ENCODE results near the gene ZNF750. TPM values are rescaled to one million over a fixed set of nuclear protein-coding genes. Genes with fewer than 3 reads are reported as not detected.
A peak's percentile ranks its signal among the peaks of the same experiment; 100 is the strongest.
"Not testable (repeated sequence)": the region's sequence is repeated elsewhere in the genome, so short reads cannot be mapped to it uniquely, and the experiment has no call there.

Gene ZNF750
- total and polyA plus RNA-seq, 10 donors = 0.05 to 0.16 (median 0.13) TPM; not detected in 5

GRCh38 chr17:82787081-82787848 is 52.6 kb downstream of the ZNF750 start:
- Histone ChIP-seq H3K36me3 (peaks cover 0 to 46% (median 17%) of the 10 kb centered on the region in 6 donors), H3K27me3 (replicated peaks in 1 of 7) (no peaks in the 10 kb centered on the region), H3K4me1 (peaks cover 0 to 15% (median 6%) of the 10 kb centered on the region in 6 donors), H3K27ac (no peak overlapping the region), H3K9me3 (no peaks in the 10 kb centered on the region), H3K4me3 (no peak overlapping the region)
- TF ChIP-seq POLR2AphosphoS5 (IDR thresholded peaks at IDR 0.05) (peak in 1 of 3 donors; percentile 32), POLR2A (IDR thresholded peaks at IDR 0.05) (no peak)
- TF ChIP-seq, protein P1, sequence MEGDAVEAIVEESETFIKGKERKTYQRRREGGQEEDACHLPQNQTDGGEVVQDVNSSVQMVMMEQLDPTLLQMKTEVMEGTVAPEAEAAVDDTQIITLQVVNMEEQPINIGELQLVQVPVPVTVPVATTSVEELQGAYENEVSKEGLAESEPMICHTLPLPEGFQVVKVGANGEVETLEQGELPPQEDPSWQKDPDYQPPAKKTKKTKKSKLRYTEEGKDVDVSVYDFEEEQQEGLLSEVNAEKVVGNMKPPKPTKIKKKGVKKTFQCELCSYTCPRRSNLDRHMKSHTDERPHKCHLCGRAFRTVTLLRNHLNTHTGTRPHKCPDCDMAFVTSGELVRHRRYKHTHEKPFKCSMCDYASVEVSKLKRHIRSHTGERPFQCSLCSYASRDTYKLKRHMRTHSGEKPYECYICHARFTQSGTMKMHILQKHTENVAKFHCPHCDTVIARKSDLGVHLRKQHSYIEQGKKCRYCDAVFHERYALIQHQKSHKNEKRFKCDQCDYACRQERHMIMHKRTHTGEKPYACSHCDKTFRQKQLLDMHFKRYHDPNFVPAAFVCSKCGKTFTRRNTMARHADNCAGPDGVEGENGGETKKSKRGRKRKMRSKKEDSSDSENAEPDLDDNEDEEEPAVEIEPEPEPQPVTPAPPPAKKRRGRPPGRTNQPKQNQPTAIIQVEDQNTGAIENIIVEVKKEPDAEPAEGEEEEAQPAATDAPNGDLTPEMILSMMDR (IDR thresholded peaks at IDR 0.05 in 8 of 11, conservative IDR thresholded peaks at IDR 0.05 in 3 of 11) = no peak
- intact Hi-C loops (cut with DNase I; ENCODE audit: low total_unique reads) = no loop called here
- DNase-seq = no peak
- WGBS, 5 donors = 81 to 85% (median 83%) methylated on average over 25 to 27 of the region's 27 CpGs

DNA sequence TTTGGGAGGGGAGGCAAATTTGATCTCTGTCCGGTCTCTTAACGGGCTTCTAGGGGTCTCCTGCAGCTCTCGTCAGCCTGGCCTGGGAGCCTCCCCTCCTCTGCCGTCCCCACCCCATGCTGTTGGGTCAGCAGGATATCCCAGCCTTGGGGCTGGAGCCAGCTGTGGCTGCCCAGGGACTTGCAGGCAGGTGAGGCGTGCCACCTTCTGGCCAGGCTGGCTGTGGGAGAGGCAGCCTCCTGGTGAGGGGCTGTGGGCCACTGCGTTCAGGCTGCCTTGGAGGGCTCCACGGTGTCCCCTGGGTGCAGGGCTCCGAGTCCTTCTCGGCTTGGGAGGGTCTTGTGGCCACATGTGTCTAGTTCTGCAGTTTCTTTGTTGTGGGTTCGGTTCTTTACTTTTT is 53.4 kb downstream of the ZNF750 start:
- Histone ChIP-seq H3K27me3 (replicated peaks in 1 of 7) (no peaks in the 10 kb centered on the region), H3K36me3 (peaks cover 0 to 42% (median 17%) of the 10 kb centered on the region in 6 donors), H3K9me3 (no peaks in the 10 kb centered on the region), H3K27ac (no peak overlapping the region), H3K4me1 (peaks cover 4 to 23% (median 14%) of the 10 kb centered on the region in 6 donors), H3K4me3 (no peak overlapping the region)
- intact Hi-C loops (cut with DNase I; ENCODE audit: low total_unique reads) = no loop called here
- WGBS, 5 donors = 78 to 95% (median 89%) methylated on average over 10 of the region's 10 CpGs
- no peak for DNase-seq
- TF ChIP-seq POLR2AphosphoS5 (IDR thresholded peaks at IDR 0.05) (no peak), POLR2A (IDR thresholded peaks at IDR 0.05) (no peak)
- TF ChIP-seq, protein P1 (IDR thresholded peaks at IDR 0.05 in 8 of 11, conservative IDR thresholded peaks at IDR 0.05 in 3 of 11) = no peak

DNA sequence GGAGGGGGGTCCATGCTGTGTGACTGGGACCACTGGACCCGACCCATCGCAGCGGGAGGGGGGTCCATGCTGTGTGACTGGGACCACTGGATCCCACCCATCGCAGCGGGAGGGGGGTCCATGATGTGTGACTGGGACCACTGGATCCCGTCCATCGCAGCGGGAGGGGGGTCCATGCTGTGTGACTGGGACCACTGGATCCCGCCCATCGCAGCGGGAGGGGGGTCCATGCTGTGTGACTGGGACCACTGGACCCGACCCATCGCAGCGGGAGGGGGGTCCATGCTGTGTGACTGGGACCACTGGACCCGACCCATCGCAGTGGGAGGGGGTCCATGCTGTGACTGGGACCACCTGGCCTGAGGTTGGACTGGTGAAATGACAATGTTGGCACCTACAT is 54.2 kb downstream of the ZNF750 start:
- Histone ChIP-seq H3K4me1 (peaks cover 4 to 31% (median 18%) of the 10 kb centered on the region in 6 donors), H3K36me3 (peaks cover 0 to 34% (median 17%) of the 10 kb centered on the region in 6 donors)
- DNase-seq; H3K9me3 ChIP-seq; H3K27me3 ChIP-seq (replicated peaks in 1 of 7); H3K4me3 ChIP-seq; H3K27ac ChIP-seq; intact Hi-C loops (cut with DNase I; ENCODE audit: low total_unique reads): not testable (repeated sequence)
- WGBS, 5 donors = 95 to 97% (median 96%) methylated on average over 13 to 16 of the region's 16 CpGs

- Histone ChIP-seq H3K27ac (peak overlapping the region in 5 of 8 donors; percentile 26 to 66 (median 60)), H3K4me1 (peaks cover 4 to 45% (median 27%) of the 10 kb centered on the region in 6 donors), H3K4me3 (no peak overlapping the region), H3K9me3 (no peaks in the 10 kb centered on the region), H3K36me3 (peaks cover 0 to 34% (median 17%) of the 10 kb centered on the region in 6 donors), H3K27me3 (replicated peaks in 1 of 7) (no peaks in the 10 kb centered on the region)
- TF ChIP-seq, protein P1 (IDR thresholded peaks at IDR 0.05 in 8 of 11, conservative IDR thresholded peaks at IDR 0.05 in 3 of 11) = no peak
- no peak for TF ChIP-seq POLR2A (IDR thresholded peaks at IDR 0.05)
- TF ChIP-seq POLR2AphosphoS5 (IDR thresholded peaks at IDR 0.05) = no peak
- WGBS, 5 donors = 85 to 94% (median 91%) methylated on average over 18 of the region's 18 CpGs
- intact Hi-C loops (cut with DNase I; ENCODE audit: low total_unique reads) = loop anchor here (5.0 kb wide), 2 partner anchors 69 to 134 kb away; no protein-coding TSS in a partner anchor
- DNase-seq = no peak
Measured at GRCh38 chr17:82783498-82783897, 56.3 kb downstream of the ZNF750 start.

Data from spleen (tissue), 11 donors.